Measurements from ENCODE around the gene RNF40.
A peak's percentile ranks its signal among the peaks of the same experiment; 100 is the strongest.

The RNF40 gene

DNA sequence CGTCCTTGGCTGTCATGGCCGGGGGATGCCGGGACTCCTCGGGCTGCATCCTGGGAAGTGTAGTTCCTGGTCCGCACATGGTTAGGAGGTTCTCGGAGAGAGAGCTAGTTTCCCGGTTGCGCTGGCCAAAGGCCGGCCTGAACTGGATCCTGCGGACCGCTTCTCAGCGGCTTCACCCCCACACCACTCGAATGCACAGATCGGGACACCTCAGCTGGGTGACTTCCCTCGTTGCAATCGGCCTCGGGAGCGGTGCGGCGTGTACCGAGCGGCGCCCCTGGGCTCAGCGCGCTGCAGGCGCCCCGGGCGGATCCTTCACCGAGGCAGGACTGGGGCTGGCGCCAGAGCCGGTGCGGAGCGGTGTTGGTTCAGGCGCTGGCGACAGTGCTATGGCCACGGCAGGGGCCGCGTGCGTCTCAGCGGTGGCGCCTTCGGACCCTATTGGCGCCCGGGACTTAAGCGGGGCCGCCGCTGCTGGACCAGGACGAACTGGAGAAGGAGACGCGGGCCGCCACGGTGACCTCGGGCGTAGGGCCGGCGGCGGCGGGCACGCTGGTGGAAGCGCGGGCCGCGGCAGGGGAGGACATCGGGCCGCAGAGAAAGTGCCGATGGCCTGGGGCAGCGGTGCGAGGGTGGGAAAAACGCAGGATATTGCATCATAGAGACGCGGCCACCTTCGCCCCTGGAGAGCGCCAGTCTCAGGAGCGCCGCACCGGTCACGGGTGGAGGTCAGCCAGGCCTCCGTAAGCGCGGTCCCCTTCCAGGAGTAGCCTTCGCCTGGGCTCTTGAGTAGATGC is 13.5 kb downstream of the RNF40 start:
- Histone ChIP-seq H3K4me1 (ENCODE audit: insufficient read depth, poor library complexity, severe bottlenecking) (peaks cover 5% of the 10 kb centered on the region), H3K9me3 (ENCODE audit: severe bottlenecking) (no peaks in the 10 kb centered on the region), H3K4me3 (ENCODE audit: severe bottlenecking) (peak overlapping the region; percentile 50), H3K27ac (ENCODE audit: poor library complexity, severe bottlenecking) (peak overlapping the region; percentile 81), H3K27me3 (ENCODE audit: insufficient read depth, poor library complexity, severe bottlenecking) (no peaks in the 10 kb centered on the region), H3K36me3 (ENCODE audit: low read depth) (peaks cover 18% of the 10 kb centered on the region)
- TF ChIP-seq, protein P1, sequence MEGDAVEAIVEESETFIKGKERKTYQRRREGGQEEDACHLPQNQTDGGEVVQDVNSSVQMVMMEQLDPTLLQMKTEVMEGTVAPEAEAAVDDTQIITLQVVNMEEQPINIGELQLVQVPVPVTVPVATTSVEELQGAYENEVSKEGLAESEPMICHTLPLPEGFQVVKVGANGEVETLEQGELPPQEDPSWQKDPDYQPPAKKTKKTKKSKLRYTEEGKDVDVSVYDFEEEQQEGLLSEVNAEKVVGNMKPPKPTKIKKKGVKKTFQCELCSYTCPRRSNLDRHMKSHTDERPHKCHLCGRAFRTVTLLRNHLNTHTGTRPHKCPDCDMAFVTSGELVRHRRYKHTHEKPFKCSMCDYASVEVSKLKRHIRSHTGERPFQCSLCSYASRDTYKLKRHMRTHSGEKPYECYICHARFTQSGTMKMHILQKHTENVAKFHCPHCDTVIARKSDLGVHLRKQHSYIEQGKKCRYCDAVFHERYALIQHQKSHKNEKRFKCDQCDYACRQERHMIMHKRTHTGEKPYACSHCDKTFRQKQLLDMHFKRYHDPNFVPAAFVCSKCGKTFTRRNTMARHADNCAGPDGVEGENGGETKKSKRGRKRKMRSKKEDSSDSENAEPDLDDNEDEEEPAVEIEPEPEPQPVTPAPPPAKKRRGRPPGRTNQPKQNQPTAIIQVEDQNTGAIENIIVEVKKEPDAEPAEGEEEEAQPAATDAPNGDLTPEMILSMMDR (IDR thresholded peaks at IDR 0.05; ENCODE audit: poor library complexity, severe bottlenecking), result no peak
- DNase-seq (ENCODE audit: low spot score), result peak; percentile 83
- ATAC-seq (ENCODE audit: low read depth), result peak; percentile 83

DNA sequence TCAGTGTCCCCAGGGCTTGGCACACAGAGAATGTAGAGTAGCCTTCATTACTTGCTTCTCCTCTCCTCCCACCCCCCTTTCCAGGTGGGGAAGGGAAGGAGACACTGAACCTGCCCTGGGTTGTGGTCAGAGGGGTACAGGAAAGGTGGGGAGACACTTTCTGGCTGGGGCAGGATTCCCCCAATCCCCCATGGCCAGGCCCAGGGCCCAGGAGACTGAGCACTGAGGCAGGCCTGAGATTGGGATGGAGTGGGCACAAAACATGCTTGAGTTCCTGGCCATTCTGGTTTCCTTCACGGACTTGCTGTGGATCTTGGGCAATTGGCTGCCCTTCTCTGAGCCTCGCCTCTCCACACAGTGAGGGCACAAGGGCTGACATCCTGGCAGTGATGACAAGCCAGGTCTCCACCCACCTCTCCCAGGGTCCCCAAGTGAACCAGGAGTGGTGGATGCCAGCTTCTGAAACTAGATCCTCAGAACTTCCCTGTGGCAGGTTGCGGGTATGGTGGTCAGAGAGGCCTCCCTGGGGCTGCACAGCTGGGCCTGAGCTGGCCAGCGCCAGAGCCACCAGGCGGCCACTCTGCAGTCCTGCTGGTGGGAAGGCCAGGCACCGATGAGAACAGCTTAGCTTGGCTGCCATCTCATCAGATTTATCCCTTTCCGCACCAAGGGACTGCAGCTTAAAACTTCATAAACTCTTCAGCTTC is 15.6 kb downstream of the RNF40 start:
- peaks cover 13% of the 10 kb centered on the region for H3K36me3 ChIP-seq (ENCODE audit: low read depth)

DNA sequence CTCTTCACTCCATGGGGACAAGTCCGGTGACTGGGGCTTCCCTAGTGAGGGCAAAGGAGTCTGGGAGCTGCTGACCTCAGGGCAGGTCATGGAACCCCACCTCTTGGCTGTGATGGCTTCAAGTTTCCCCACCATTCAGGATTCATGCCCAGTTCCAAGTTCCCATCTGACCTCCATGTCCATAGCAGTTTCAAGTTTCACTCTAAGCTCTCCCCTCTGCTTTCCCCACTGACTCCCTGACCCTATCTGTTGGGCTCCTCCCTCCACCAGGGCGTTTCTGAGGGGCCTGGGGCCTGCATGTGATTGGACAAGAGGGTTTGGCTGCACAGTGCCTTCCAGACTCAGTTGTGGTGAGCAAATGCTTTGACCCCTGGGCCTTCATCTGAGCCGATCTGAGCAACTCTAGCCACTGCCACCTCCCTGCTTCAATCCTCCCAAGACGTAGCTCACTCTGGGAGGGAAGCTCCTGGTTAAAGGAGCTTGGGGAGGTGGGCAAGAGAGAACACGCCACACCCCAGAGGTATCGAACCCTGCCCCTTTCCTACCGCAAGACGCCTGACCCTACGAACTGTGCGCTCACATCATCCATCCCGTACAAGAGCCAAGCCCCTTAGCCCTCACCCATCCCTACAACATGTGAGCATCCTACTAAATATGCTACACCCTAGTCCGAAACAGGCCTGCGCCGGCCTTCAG is 16.6 kb downstream of the RNF40 start:
- Histone ChIP-seq H3K36me3 (ENCODE audit: low read depth) (peaks cover 20% of the 10 kb centered on the region), H3K4me3 (ENCODE audit: severe bottlenecking) (no peak overlapping the region), H3K9me3 (ENCODE audit: severe bottlenecking) (no peaks in the 10 kb centered on the region), H3K4me1 (ENCODE audit: insufficient read depth, poor library complexity, severe bottlenecking) (peaks cover 5% of the 10 kb centered on the region), H3K27me3 (ENCODE audit: insufficient read depth, poor library complexity, severe bottlenecking) (no peaks in the 10 kb centered on the region), H3K27ac (ENCODE audit: poor library complexity, severe bottlenecking) (no peak overlapping the region)
- ATAC-seq (ENCODE audit: low read depth) (no peak), DNase-seq (ENCODE audit: low spot score) (no peak)
- TF ChIP-seq, protein P1 (IDR thresholded peaks at IDR 0.05; ENCODE audit: poor library complexity, severe bottlenecking), result no peak

More for the DNA sequence above, 15.6 kb downstream of the RNF40 start:
- TF ChIP-seq, protein P1 (IDR thresholded peaks at IDR 0.05; ENCODE audit: poor library complexity, severe bottlenecking), result no peak
- H3K9me3 ChIP-seq (ENCODE audit: severe bottlenecking), result no peaks in the 10 kb centered on the region
- DNase-seq (ENCODE audit: low spot score) (no peak), ATAC-seq (ENCODE audit: low read depth) (no peak)
- H3K4me3 ChIP-seq (ENCODE audit: severe bottlenecking), result no peak overlapping the region
- no peaks in the 10 kb centered on the region for H3K27me3 ChIP-seq (ENCODE audit: insufficient read depth, poor library complexity, severe bottlenecking)
- H3K27ac ChIP-seq (ENCODE audit: poor library complexity, severe bottlenecking), result no peak overlapping the region
- peaks cover 5% of the 10 kb centered on the region for H3K4me1 ChIP-seq (ENCODE audit: insufficient read depth, poor library complexity, severe bottlenecking)

DNA sequence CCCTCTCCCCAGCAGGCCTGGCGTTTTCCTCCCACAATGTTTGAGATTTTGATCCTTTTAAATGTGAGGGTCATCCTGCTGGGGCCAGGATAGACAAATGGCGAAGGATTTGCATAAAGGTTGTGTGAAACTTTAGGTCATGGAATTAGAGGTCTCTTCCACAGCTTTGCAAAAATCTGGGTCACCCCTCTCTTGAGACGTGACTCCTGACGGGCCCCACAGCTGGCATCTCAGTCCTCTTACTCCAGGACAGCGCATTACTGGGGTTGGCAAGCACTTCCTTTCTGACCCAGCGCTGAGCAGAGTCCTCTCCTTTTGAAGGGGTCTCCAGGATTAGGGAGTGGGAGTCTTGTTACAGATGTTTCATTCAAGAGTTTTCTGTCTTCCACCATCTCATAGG is 17.5 kb downstream of the RNF40 start:
- no peaks in the 10 kb centered on the region for H3K9me3 ChIP-seq (ENCODE audit: severe bottlenecking)

More for the DNA sequence above, 17.5 kb downstream of the RNF40 start:
- peaks cover 20% of the 10 kb centered on the region for H3K36me3 ChIP-seq (ENCODE audit: low read depth)
- H3K27me3 ChIP-seq (ENCODE audit: insufficient read depth, poor library complexity, severe bottlenecking), result no peaks in the 10 kb centered on the region
- DNase-seq (ENCODE audit: low spot score) (no peak), ATAC-seq (ENCODE audit: low read depth) (no peak)
- no peak overlapping the region for H3K4me3 ChIP-seq (ENCODE audit: severe bottlenecking)
- no peak overlapping the region for H3K27ac ChIP-seq (ENCODE audit: poor library complexity, severe bottlenecking)
- TF ChIP-seq, protein P1 (IDR thresholded peaks at IDR 0.05; ENCODE audit: poor library complexity, severe bottlenecking), result no peak
- H3K4me1 ChIP-seq (ENCODE audit: insufficient read depth, poor library complexity, severe bottlenecking), result peaks cover 5% of the 10 kb centered on the region

Data from RWPE2 (cell line).